NOMO-1 treated with dmso at 0.1 percent for 144 hours (cell line): ENCODE data around the gene CYP26A1.

ENCODE experiments used
- DNase-seq: peaks from one replicate; lab custom pipeline; 2025; ENCODE audit not compliant: unreplicated experiment; lab: John Stamatoyannopoulos, UW

Gene CYP26A1

DNA sequence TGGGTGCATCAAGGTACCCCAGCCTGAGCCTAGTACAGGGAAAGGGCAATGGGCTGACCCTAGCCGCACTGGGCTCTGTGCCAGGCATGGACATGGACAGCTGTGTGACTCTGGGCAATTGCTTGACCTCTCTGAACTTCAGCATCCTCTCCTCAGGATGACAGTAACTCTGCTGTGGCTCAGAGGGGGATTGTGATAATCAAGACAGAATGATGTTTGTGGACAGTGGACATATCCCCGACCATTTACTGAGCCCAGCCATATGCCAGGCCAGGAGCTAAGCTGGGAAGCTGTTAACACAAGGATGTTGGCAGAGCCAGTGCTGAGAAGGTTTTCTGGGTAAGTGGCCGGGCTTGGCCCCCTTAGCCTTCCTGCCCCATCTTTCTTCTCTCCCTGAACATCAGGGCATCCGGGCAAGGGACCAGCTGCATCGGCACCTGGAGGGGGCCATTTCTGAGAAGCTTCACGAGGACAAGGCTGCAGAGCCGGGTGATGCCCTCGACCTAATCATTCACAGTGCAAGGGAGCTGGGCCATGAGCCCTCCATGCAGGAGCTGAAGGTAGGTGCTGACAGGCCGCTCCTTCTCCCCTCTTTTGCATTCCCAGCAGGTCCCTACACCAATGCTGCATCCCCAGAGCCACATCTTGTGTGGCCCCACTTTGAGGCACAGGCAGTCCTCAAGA, 9.6 kb upstream of the CYP26A1 start:
- no peak for DNase-seq

DNA sequence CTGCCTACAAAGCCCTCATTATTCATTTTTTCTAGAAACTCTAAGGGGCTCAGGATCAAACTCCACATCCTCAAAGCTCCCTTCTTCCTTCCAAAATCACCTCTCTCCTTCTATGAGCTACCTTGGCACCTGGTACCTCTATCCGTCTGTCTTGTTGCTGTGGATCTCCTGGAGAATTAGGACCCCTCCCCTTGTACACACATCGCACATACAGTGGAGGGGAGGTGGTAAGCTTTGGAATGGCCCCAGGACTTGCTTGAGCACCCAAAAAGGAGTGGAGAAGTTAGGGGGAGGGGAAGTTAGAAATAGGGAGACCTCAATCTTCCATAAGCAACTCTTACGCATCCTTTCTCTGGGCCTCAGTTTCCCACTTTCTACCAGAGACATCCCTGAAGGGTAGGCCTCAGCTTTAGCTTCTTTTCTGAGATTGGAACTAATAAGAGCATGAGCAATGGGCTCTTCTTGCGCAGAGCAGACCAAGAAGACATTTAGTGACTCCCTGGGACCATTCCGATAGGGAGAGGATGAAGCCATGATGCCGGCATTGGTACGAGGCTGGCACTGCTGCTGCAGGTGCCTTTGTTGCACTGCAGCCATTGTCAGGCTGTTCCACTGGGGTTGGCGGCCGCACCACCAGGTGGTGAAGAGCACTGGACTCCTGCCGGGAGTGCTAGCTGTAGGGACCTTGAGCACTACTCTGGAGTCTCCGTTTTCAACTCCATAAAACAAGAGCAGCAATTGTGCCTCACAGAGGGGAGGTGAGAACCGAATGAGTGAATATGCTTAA, 8.6 kb upstream of the CYP26A1 start:
- DNase-seq = no peak

DNA sequence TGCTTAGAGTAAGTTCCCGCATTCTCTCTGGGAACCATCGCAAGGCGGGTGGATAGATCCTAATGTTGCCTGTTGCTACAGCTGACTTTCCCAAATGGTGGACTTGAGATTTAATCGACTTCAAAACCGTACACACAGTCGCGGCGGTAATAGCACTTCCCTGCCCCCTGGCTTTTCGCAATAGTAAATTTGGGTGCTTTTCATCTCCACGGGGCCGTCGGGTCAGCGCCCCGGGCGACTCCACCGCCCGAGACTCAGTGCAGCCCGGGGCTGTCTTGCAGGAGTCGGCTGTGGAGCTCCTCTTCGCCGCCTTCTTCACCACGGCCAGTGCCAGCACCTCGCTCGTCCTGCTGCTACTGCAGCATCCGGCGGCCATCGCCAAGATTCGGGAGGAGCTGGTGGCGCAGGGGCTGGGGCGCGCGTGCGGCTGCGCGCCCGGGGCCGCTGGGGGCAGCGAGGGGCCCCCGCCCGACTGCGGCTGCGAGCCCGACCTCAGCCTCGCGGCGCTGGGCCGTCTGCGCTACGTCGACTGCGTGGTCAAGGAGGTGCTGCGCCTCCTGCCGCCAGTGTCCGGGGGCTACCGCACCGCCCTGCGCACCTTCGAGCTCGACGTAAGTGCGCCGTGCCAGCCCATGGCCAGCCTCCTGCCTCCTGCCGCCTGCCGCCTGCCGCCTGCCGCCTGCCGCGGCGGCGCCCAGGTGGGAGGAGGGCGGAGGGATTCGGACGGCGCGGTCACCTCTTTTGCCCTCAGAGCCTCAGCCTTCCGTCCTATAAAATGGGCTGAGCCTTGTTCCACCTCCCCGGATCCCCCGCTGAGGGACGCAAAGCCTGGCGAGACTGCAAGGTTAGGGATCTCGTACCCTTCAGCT, 7.8 kb upstream of the CYP26A1 start:
- no peak for DNase-seq

DNA sequence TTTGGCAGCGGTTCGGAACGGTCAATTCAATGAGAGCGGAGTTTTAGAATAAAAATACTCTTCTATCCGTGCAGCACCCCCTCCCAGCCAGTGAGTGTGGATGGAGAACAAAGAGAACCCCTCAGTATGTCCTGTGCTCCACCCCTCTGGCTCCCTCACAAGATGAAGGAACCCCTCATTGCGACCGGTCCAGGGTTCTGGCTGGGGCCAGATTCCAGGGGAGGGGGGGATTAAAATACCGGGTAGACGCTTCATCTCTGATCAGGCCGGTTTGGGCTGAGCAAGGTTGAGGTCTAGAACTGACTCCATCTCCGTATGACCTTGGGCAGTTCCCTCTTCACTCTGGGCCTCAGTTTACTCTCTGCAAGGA, 7.2 kb upstream of the CYP26A1 start:
- no peak for DNase-seq

DNA sequence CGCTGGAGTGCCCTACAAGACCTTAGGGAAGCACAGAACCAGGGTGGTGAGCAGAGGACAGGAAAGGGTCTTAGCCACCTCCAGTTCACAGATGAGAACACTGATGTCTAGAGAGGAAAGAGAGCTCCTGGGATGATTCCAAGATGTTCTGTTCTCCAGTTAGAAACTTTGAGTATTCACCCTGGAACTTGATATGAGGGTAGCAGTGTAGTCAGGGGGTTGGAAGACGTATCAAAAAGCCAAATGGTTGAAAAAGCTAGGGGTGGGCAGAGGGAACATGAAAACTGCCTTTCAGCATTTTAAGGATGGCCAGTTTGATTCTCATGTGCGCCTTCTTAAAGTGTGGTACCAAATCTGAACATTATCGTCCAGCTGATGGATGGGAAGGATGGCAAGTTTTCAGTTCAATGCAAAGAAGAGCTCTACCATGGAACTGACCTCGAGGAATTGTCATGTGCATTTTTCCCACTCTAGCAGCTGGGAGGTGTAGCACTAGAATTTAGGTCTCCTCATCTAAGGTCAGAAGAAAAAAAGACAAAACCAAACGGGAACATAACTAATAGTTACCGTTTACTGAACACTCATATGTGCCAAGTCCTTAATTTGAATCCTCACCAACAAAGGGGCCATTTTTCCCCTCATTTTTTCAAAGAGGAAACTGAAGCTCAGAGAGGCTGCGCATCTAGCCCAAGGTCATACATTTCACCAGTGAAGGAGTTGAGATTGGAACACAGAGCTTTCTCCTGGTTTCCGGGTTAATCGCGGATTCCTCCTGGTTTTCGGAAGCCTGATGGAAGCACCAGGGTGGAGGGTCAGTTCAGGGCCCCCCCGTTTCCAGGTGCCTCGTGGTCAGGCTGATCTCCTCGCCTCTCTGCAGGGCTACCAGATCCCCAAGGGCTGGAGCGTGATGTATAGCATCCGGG, 6.0 kb upstream of the CYP26A1 start:
- no peak for DNase-seq

DNA sequence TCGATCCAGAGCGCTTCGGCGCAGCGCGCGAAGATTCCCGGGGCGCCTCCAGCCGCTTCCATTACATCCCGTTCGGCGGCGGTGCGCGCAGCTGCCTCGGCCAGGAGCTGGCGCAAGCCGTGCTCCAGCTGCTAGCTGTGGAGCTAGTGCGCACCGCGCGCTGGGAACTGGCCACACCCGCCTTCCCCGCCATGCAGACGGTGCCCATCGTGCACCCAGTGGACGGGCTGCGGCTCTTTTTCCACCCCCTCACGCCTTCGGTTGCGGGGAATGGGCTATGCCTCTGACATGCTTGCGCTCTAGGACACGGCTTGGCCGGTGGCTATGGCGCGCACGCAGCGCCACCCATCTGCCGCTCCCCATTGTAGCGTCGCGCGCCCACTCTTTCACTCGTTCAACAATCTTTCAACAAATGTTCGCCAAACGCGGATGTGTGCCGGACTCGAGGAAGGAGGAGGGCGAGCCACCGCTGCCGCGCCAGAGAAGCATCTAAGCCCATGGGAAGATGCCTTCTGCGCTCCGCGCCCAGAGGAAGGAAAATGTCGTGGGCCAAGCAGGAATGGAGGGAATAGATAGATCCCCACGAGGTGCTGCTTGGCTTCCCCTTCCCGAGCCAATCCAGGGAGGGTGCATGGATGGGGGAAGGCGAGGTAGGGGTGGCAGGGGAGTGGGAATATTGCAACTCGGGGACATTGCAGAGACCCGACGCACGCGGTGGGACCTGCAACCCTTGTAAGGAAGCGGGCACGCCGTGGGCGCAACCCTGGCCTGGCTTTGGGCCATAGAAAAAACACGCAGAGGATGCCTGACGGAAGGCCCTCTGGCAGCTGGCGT, 5.1 kb upstream of the CYP26A1 start:
- no peak for DNase-seq

DNA sequence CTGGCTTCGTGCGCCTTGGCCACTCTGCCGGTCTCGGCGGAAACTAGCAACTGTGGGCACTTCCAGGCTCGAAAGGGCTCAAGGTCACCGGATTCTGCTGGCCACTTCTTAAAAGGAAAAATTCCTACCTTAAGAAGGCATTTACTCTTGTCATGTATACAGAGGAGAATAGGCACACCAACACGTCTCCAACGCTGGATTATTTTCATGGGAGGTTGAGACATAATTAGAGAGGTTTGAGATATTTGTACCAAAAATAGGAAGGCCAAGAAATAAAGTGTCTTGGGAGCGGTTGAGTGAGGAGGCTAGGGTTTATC, 4.5 kb upstream of the CYP26A1 start:
- DNase-seq = no peak

DNA sequence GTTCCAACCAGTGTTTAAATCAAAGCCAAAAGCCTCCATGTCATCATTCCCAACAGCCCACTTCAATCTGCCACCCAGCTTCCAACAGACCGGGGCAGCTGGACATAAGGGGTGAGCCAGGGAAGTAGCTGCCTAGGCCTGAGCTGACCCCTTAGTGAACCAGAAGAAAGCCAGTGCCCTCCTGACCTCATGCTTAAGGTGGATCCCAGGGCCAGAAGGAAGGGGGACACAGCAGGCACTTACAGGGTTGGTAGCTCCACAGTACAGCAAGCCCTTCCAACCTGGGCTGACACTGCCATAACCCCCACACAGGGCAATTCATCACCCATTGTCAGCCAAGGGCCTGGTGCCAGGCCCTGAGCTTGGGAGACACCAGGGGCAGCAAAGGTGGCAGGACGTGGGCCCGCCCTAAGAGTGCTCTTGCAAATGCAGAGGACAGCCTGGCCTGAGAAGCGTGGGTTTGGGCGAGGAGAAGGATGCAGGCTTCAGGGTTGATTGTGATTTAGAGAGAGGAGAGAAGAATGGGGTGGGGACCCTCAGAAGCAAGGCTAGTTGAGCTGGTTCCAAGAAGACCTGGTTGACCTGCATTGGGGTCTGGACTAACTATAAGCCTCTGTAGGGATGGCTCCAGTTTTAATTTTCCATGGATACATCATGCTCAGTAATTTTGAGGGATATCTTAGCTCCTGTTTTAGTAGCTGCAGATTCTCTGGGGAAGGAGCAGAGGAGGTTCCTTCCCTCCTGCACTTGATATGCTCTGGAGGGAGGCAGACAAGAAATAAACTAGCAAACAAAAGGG, 3.1 kb upstream of the CYP26A1 start:
- no peak for DNase-seq

DNA sequence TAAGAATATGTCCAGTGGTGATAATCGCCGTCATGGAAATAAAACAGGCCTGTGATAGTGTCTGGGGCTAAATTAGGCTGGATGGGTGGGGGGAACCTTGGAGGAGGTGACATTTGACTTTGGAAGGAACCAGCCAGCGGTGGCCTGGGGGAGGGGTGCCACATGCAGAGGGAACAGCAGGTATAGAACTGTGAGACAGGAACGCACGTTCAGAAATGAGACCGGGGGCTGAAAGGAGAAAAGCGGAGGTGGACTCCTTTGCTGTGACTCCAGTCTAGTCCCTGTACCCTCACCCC, 2.6 kb upstream of the CYP26A1 start:
- DNase-seq = no peak

DNA sequence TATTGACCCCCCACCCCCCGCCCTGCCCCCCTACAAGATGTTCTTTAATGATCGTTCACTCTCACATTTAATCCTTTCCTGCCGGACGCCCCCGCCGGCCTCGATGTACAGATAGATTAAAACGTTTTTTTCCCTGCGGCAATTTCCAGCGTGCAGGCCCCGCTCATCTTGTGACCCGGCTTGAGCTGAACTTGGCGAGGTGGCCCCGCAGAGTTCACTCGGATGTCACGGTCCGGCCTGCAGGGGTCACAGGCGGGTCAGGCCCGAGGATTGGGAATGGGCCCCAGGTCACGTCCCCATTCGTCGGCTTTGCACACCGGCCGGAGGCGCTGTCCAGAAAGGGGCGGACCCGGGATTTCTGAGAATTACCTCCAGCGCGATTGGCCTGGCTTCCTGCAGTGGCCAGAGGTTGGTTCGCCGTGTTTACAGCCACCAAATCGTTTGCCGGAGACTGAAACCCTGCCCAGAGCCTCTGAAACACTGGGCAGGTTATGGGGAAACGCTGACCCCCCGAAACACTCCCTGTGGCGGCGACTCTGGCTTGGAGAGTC, 1.9 kb upstream of the CYP26A1 start:
- no peak for DNase-seq

DNA sequence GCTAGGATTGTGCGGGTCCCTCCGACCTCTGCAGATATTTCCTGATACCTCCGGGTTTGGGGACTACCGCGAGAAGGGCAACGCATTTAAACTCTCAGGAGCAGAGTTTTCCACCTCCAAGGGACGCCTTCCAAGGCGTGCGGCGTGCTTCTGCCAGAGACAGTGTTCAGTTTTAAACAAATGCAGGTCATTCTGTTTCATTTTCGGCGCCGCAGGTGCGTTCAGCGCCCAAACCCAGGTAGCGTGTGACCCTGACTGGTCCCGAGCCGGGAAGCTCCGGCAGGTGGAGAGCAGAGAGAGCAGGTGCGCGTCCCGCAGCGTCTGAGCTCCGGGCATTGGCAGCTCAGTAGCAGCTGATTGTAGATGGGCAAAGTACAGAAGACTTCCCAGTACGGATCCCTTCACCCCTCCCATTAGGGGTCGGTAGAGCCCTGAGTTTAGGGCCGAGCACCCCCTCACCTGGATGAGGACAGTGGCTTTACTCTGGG, 1.4 kb upstream of the CYP26A1 start:
- no peak for DNase-seq

DNA sequence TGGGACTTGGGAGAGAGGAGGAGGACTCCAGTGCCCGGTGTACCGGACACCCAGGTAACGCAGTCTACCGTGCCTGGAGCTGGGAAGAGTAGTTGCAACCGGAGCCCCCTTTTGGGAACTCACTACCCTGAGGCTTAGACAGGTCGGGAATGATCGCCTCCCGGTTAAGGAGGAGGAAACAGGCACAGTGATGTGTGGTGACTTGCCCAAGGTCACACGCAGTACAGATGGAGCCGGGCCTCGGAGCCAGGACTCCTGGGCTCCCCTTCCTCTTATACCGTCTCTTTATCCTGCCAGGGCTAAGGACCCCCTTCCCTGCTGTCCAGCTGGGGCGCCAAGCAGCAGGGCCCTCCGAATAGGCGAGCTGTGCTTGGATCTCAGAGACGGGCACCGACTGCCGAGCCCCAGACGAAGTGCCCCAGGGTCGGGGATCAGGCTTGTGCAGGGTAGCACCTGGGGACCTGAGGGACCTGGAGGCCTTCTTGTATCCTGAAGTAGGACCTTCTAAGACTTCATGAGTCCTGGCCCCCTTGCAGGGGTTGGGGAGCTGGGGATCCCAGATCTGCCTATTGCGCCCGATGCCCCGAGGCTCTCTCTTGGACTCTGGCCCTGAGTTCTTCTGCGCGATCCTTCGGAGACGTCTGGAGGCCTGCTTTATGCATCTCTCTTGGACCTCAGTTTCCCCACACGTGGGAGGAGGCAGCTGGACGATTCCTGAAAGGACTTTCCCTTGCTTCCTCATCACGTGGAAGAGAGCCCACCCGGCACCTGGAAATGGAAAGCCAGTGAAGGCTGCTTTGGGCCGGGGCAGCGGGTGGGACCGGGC, 767 bp upstream of the CYP26A1 start:
- DNase-seq = no peak

DNA sequence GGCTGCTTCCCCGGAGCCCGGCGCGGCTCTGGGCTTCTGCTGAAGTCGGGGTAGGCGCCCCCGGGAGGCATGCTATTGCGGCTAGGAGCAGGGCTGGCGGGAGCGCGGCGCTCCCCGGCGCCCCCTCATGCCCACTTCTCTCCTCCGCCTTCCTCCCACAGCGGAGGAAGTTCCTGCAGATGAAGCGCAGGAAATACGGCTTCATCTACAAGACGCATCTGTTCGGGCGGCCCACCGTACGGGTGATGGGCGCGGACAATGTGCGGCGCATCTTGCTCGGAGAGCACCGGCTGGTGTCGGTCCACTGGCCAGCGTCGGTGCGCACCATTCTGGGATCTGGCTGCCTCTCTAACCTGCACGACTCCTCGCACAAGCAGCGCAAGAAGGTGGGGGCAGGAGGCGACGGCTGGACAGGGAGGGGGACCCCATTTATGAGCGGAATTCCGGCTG, 479 bp downstream of the CYP26A1 start:
- peak; percentile 35 for DNase-seq

DNA sequence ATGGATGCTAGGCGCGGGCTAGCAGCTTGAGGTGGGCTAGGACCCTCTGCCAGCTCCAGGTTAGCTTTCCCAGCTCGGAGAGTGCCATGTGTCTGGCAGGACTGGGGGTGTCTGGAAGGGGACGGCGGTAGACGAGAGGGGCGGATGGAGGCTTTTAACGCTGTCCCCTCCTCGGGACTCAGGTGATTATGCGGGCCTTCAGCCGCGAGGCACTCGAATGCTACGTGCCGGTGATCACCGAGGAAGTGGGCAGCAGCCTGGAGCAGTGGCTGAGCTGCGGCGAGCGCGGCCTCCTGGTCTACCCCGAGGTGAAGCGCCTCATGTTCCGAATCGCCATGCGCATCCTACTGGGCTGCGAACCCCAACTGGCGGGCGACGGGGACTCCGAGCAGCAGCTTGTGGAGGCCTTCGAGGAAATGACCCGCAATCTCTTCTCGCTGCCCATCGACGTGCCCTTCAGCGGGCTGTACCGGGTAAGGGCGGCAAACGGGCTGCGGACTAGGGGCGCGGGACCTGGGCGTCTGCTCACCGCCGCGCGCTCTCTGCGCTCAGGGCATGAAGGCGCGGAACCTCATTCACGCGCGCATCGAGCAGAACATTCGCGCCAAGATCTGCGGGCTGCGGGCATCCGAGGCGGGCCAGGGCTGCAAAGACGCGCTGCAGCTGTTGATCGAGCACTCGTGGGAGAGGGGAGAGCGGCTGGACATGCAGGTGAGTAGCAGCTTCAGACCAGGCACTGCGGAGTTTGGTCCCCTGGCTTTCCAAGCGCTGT, 1.1 kb downstream of the CYP26A1 start:
- DNase-seq = no peak

DNA sequence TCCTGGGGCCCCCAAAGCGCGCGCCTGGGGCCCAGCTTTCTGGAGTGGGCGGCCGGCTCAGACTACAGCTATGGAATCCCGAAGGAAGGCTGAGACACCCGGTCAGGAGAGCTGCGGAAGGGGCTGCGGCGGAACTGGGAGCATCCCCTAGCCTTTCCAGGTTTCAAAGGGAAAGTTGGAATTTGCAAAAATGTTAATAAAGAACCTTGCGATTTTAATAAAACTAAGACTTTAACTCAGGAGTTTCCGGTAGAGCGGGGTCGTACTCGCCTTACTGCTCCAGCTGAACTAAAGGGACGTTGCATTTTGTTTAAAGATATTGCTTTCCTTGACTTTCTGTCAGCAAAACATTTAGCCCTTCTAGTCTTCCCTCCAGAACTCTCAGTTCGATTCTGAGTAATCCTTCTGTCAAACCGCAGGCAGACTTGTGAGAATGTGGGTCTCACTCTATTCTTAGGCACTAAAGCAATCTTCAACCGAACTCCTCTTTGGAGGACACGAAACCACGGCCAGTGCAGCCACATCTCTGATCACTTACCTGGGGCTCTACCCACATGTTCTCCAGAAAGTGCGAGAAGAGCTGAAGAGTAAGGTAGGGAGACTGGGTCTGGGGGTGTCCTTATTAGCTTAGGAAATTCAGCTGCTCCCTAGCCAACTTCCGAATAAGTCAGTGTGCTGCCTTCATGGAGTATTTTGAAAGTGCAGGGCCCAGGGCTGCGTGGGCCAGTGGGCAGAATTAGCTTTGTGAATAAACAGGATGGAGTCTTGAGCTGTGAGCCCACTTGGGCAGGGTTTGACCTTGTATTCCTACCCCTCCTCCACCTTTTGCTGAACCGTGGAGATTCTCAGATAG, 1.9 kb downstream of the CYP26A1 start:
- no peak for DNase-seq

DNA sequence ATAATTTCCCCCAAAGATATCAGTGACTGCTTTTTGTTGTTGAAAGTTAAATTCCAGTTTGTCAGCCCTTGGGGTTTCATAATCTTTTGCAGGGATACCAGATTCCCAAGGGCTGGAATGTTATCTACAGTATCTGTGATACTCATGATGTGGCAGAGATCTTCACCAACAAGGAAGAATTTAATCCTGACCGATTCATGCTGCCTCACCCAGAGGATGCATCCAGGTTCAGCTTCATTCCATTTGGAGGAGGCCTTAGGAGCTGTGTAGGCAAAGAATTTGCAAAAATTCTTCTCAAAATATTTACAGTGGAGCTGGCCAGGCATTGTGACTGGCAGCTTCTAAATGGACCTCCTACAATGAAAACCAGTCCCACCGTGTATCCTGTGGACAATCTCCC, 3.2 kb downstream of the CYP26A1 start:
- DNase-seq = no peak
